GM12873 (cell line): ENCODE data around the gene TYMP.

Experiments
- TF ChIP-seq, protein P1 (sequence below): IDR thresholded peaks from 2 replicates; pipeline ENCODE4 v1.5.1; 2012; ENCODE audit warnings: low read depth, mild to moderate bottlenecking, moderate library complexity, low read length, control low read depth; ENCODE audit not compliant: insufficient read depth; ENCODE audit errors: missing control alignments

The TYMP gene

GRCh38 chr22:50519151-50519550 lies 10.7 kb downstream of the TYMP start:
- TF ChIP-seq, protein P1, sequence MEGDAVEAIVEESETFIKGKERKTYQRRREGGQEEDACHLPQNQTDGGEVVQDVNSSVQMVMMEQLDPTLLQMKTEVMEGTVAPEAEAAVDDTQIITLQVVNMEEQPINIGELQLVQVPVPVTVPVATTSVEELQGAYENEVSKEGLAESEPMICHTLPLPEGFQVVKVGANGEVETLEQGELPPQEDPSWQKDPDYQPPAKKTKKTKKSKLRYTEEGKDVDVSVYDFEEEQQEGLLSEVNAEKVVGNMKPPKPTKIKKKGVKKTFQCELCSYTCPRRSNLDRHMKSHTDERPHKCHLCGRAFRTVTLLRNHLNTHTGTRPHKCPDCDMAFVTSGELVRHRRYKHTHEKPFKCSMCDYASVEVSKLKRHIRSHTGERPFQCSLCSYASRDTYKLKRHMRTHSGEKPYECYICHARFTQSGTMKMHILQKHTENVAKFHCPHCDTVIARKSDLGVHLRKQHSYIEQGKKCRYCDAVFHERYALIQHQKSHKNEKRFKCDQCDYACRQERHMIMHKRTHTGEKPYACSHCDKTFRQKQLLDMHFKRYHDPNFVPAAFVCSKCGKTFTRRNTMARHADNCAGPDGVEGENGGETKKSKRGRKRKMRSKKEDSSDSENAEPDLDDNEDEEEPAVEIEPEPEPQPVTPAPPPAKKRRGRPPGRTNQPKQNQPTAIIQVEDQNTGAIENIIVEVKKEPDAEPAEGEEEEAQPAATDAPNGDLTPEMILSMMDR, result no peak

GRCh38 chr22:50518606-50519005 lies 11.2 kb downstream of the TYMP start:
- TF ChIP-seq, protein P1, result no peak

GRCh38 chr22:50517495-50518260 lies 12.1 kb downstream of the TYMP start:
- TF ChIP-seq, protein P1, result no peak

DNA sequence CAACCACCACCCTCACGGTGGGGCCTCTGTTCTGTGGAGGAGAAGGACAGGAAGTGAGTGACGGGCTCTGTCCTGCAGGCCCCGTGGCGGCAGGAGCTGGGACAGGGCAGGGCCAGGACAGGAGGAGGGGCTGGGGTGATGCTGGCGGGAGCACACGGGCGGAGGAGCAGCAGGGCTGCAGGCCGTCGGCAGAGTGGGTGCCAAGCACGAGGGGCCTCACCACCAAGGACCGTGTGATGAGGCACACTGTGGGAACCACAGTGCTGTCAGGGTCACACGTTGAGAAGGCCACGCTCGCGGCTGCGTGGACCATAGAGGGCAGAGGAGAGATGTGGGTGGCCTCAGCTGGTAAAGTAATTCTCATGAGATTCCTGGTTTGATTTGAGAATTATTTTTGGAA lies 12.9 kb downstream of the TYMP start:
- TF ChIP-seq, protein P1, result no peak

GRCh38 chr22:50516068-50516467 lies 13.7 kb downstream of the TYMP start:
- TF ChIP-seq, protein P1, result no peak

DNA sequence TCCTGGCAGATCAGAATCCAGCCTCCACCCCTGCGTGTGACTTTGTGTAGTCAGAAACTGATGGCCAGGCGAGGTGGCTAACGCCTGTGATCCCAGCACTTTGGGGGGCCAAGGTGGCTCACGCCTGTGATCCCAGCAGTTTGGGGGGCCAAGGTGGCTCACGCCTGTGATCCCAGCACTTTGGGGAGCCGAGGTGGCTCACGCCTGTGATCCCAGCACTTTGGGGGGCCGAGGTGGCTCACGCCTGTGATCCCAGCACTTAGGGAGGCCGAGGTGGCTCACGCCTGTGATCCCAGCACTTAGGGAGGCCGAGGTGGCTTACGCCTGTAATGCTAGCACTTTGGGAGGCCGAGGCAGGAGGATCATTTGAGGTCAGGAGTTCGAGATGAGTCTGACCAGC lies 16.6 kb downstream of the TYMP start:
- TF ChIP-seq, protein P1, result no peak

DNA sequence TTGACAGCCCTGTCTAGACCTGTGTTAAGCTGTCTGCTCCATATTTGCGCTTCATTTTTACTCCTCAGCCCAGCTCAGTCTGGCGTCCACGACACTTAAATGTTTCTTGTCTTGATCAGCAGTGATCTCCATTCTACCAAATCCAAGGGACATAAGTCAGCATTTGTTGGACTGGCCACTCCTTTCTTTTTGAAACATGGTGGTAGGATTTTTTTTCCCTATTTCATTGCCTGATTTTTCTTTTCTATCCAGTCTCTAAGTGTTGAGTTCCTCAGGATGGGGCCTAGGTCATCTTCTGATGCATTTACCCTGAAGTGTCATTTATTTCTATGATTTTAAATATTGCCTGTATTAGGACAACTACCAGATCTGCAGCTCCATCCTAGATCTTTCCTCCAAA lies 20.9 kb downstream of the TYMP start:
- TF ChIP-seq, protein P1, result no peak
